ENCODE results near the gene RMDN2. TPM values are rescaled to one million over a fixed set of nuclear protein-coding genes. Genes with fewer than 3 reads are reported as not detected.

Gene RMDN2
- total RNA-seq, 1 donor from 2014 or later: 21.9 TPM

DNA sequence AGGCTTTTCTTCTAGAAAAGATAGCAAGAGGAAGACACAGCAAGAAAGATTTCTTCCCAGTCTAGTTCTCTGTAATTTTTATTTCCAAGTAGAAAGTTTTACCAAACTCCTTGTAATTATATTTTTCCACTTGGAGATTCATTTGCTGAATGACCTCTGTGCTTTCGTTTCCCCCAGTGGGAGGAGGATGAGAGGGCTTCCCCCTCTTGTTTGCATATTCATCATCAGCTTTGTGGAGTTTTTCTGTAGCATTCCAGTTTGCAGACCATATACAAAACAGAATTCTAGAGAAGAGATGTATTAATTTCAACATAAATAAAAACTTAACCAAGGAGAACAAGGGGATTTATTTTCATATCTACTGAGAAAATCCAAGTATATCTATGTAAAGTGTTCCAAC, 51.3 kb downstream of the RMDN2 start:
- no peak for DNase-seq
- no peaks in the 10 kb centered on the region for H3K4me1 ChIP-seq

GRCh38 chr2:37982147-37982582, 57.1 kb downstream of the RMDN2 start:
- TF ChIP-seq, protein P1, sequence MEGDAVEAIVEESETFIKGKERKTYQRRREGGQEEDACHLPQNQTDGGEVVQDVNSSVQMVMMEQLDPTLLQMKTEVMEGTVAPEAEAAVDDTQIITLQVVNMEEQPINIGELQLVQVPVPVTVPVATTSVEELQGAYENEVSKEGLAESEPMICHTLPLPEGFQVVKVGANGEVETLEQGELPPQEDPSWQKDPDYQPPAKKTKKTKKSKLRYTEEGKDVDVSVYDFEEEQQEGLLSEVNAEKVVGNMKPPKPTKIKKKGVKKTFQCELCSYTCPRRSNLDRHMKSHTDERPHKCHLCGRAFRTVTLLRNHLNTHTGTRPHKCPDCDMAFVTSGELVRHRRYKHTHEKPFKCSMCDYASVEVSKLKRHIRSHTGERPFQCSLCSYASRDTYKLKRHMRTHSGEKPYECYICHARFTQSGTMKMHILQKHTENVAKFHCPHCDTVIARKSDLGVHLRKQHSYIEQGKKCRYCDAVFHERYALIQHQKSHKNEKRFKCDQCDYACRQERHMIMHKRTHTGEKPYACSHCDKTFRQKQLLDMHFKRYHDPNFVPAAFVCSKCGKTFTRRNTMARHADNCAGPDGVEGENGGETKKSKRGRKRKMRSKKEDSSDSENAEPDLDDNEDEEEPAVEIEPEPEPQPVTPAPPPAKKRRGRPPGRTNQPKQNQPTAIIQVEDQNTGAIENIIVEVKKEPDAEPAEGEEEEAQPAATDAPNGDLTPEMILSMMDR (IDR thresholded peaks at IDR 0.05): peak; percentile 83
- Histone ChIP-seq H3K36me3 (no peaks in the 10 kb centered on the region), H3K4me3 (peak overlapping the region; percentile 25), H3K27me3 (ENCODE audit: low read depth) (no peaks in the 10 kb centered on the region), H3K27ac (no peak overlapping the region), H3K4me1 (peaks cover 6% of the 10 kb centered on the region), H3K9me3 (no peaks in the 10 kb centered on the region)
- ATAC-seq (peak; percentile 51 to 62), DNase-seq (peak; percentile 60)
- intact Hi-C loops (cut with DNase I): loop anchor here (10.0 kb wide), 2 partner anchors 133 to 293 kb away; no protein-coding TSS in a partner anchor

More for the DNA sequence above, 51.3 kb downstream of the RMDN2 start:
- Histone ChIP-seq H3K27me3 (ENCODE audit: low read depth) (no peaks in the 10 kb centered on the region), H3K36me3 (no peaks in the 10 kb centered on the region), H3K27ac (no peak overlapping the region), H3K9me3 (no peaks in the 10 kb centered on the region), H3K4me3 (no peak overlapping the region)
- intact Hi-C loops (cut with DNase I): no loop called here
- no peak for ATAC-seq
- TF ChIP-seq, protein P1 (IDR thresholded peaks at IDR 0.05): no peak

DNA sequence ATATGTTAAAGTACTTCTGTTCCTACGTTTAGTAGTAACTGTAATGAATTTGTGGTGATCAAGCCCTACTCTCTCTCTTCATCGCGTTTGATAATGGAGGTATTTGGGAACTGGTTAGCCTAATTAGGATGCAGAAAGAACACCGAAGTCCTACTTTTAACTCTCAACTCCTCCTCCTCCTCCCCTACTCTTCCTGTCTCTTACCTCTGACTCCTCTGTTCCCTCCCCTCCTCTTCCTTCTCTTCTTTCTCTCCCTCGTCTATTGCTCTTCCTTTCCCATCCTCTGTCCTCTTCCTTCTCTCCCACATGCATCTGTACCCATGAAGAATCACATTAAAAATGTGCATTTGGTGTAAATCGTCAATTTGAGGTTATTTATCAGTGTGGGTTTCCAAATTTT, 57.8 kb downstream of the RMDN2 start:
- Histone ChIP-seq H3K4me3 (no peak overlapping the region), H3K27ac (no peak overlapping the region), H3K9me3 (no peaks in the 10 kb centered on the region), H3K36me3 (no peaks in the 10 kb centered on the region), H3K4me1 (peaks cover 6% of the 10 kb centered on the region), H3K27me3 (ENCODE audit: low read depth) (no peaks in the 10 kb centered on the region)
- TF ChIP-seq, protein P1 (IDR thresholded peaks at IDR 0.05): no peak
- no peak for ATAC-seq
- intact Hi-C loops (cut with DNase I): loop anchor here (10.0 kb wide), 2 partner anchors 132 to 292 kb away; no protein-coding TSS in a partner anchor
- DNase-seq: no peak

GRCh38 chr2:37983719-37984118, 58.6 kb downstream of the RMDN2 start:
- Histone ChIP-seq H3K9me3 (no peaks in the 10 kb centered on the region), H3K4me1 (peaks cover 6% of the 10 kb centered on the region), H3K36me3 (no peaks in the 10 kb centered on the region), H3K4me3 (no peak overlapping the region), H3K27me3 (ENCODE audit: low read depth) (no peaks in the 10 kb centered on the region), H3K27ac (no peak overlapping the region)
- intact Hi-C loops (cut with DNase I): loop anchor here (10.0 kb wide), 2 partner anchors 131 to 291 kb away; no protein-coding TSS in a partner anchor
- no peak for ATAC-seq
- TF ChIP-seq, protein P1 (IDR thresholded peaks at IDR 0.05): no peak
- DNase-seq: no peak

DNA sequence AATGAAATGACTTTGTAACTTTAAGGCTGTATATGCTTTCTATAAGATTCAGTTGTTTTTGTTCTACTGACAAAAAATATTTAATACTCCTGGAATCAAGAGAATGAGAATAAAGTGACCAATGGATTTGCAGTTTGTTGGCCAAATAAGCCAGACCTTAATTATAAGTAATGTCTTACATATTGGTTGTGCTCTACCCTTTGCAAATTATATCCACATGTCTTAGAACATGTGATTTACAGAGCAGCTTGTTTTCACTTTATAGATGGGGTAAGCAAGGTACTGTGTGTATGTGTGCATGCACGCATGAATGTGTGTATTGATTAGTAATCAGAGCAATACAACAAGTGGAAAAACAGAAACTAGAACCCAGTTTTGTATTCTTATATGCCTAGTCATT, 59.1 kb downstream of the RMDN2 start:
- Histone ChIP-seq H3K36me3 (no peaks in the 10 kb centered on the region), H3K27ac (no peak overlapping the region), H3K4me1 (peaks cover 6% of the 10 kb centered on the region), H3K4me3 (no peak overlapping the region), H3K27me3 (ENCODE audit: low read depth) (no peaks in the 10 kb centered on the region), H3K9me3 (no peaks in the 10 kb centered on the region)
- TF ChIP-seq, protein P1 (IDR thresholded peaks at IDR 0.05): no peak
- intact Hi-C loops (cut with DNase I): loop anchor here (10.0 kb wide), 2 partner anchors 131 to 291 kb away; no protein-coding TSS in a partner anchor
- DNase-seq (no peak), ATAC-seq (no peak)
